Memory B cell (primary cell): ENCODE measurements around the gene ZFAND6.

Experiments used
- ATAC-seq: fragments of 150-1000 bp; cut with Tn5 transposase; 2 replicates; pipeline ENCODE4 v1.10.0; 2021; ENCODE audit warnings: low read depth, mild to moderate bottlenecking, moderate library complexity
- DNase-seq, 2 donors: peaks; one replicate each; pipeline ENCODE4 v3.0.0; 2022; ENCODE audit warnings: low spot score in 2 of 2
- H3K27ac Mint-ChIP-seq: one replicate; pipeline ENCODE4 v1.8.0; 2022; ENCODE audit warnings: mild to moderate bottlenecking, moderate library complexity, mixed read lengths
- H3K27me3 Mint-ChIP-seq: one replicate; pipeline ENCODE4 v1.8.0; 2022; ENCODE audit warnings: mixed read lengths
- H3K36me3 Mint-ChIP-seq: one replicate; pipeline ENCODE4 v1.8.0; 2022; ENCODE audit warnings: mild to moderate bottlenecking, mixed read lengths
- H3K4me1 Mint-ChIP-seq: one replicate; pipeline ENCODE4 v1.8.0; 2022; ENCODE audit warnings: mixed read lengths
- H3K4me3 Mint-ChIP-seq: one replicate; pipeline ENCODE4 v1.8.0; 2022; ENCODE audit warnings: mild to moderate bottlenecking, moderate library complexity, mixed read lengths
- H3K9me3 Mint-ChIP-seq: one replicate; pipeline ENCODE4 v1.8.0; 2022; ENCODE audit warnings: mixed read lengths

Gene ZFAND6

DNA sequence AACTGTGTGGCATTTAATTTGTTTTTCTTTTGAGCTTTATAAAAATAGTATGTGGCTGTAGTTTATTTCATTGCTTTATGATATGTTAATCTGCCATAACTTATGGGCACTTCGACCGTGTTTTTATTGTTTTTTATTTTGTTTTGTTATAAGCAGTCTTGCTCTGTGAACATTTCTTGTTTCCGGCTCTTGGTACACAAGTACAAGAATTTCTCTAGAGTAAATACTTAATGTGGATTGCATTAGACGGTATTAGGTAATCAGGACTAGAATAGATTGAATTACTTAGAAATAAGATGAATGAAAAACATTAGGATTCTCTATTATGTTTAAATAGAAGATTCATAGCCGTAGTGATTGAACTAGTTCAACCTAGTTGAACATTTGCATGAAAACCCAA is 2.1 kb downstream of the ZFAND6 start:
- H3K4me3 Mint-ChIP-seq: peak overlapping the region; percentile 84
- DNase-seq (no peak), ATAC-seq (no peak)
- no peaks in the 10 kb centered on the region for H3K36me3 Mint-ChIP-seq
- peak overlapping the region; percentile 86 for H3K27ac Mint-ChIP-seq
- no peaks in the 10 kb centered on the region for H3K27me3 Mint-ChIP-seq
- H3K9me3 Mint-ChIP-seq: no peaks in the 10 kb centered on the region
- peaks cover 28% of the 10 kb centered on the region for H3K4me1 Mint-ChIP-seq

DNA sequence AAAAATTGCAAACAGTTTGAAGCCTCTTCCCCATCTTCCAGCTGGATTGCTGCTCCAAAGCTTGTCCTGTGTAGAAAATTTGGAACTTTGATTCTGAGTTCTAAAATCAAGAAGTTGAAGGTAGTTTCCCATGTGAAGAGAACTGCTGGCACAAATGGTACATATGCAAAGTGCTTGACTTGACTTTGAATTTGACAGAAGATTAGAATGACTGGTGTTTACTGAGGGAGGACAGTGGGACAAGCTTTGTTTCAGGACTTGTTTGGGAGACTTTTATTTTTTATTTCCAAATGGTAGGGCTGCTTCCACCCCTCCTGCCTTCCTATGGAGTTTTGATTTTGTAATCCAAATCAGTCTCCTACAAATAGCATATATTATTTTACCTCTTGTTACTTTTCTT is 7.4 kb downstream of the ZFAND6 start:
- DNase-seq (no peak), ATAC-seq (peak; percentile 53)
- Mint-ChIP-seq H3K27ac (peak overlapping the region; percentile 71), H3K4me1 (peaks cover 40% of the 10 kb centered on the region), H3K36me3 (peaks cover 3% of the 10 kb centered on the region), H3K27me3 (no peaks in the 10 kb centered on the region), H3K9me3 (no peaks in the 10 kb centered on the region), H3K4me3 (peak overlapping the region; percentile 37)

DNA sequence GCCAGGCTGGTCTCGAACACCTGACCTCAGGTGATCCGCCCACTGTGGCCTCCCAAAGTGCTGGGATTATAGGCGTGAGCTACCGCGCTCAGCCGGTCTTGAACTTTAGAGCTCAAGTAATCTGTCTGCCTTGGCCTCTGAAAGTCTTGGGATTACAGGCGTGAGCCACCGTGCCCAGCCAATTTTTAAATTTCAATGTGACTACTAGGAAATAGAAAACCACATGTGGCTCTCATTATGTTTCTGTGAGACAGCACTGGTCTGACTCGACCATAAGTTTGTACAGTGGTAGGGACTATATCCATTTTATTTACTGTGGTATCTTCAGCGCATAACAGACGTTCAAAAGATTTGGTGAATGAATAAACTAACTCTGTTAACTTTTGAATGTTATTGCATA is 9.1 kb downstream of the ZFAND6 start:
- Mint-ChIP-seq H3K27ac (peak overlapping the region; percentile 62), H3K36me3 (peaks cover 3% of the 10 kb centered on the region), H3K4me1 (peaks cover 39% of the 10 kb centered on the region), H3K9me3 (no peaks in the 10 kb centered on the region), H3K27me3 (no peaks in the 10 kb centered on the region), H3K4me3 (peak overlapping the region; percentile 17)
- no peak for DNase-seq
- no peak for ATAC-seq

DNA sequence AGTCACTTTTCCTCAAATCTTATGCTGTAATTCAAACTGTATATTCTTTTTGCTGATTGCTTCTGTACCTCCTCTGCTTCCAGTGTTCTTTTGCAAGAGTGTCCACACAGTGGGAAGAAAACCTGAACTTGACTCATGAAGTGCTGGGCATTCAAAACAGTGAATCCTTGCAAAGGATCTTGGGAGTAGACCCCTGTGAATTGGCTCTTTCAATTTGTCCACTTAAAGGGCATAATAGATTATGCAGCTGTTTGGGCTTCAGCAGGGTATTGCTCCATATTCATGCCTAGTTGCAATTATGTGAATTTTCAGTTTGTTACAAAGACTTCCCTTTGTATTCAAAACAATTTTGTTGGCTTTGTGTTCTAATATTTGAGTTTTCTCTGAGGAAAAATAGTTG is 11.4 kb downstream of the ZFAND6 start:
- no peaks in the 10 kb centered on the region for H3K27me3 Mint-ChIP-seq
- peaks cover 7% of the 10 kb centered on the region for H3K36me3 Mint-ChIP-seq
- no peak for ATAC-seq
- DNase-seq: no peak
- H3K4me3 Mint-ChIP-seq: no peak overlapping the region
- peaks cover 36% of the 10 kb centered on the region for H3K4me1 Mint-ChIP-seq
- H3K27ac Mint-ChIP-seq: peak overlapping the region; percentile 39
- no peaks in the 10 kb centered on the region for H3K9me3 Mint-ChIP-seq

DNA sequence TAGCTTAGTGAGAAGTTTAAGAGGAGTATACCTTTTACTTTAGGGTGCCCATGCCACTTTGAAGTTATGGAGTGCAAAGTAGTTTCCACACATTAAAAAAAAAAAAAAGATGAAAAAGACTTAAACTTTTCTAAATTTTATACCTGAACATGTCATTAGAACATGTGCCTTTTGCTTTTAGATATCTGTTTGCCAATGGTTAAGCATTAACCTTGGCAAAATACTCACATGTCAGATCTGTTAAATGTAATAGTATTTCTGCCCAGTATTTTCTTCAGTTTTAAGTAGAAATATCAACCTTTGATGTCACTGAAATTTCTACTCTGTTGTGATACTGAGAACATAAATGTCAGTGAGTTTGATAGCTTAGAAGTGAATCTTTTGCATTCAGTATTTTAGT is 12.2 kb downstream of the ZFAND6 start:
- Mint-ChIP-seq H3K4me1 (peaks cover 44% of the 10 kb centered on the region), H3K27ac (no peak overlapping the region), H3K4me3 (no peak overlapping the region), H3K27me3 (no peaks in the 10 kb centered on the region), H3K9me3 (no peaks in the 10 kb centered on the region), H3K36me3 (peaks cover 10% of the 10 kb centered on the region)
- DNase-seq: no peak
- no peak for ATAC-seq

DNA sequence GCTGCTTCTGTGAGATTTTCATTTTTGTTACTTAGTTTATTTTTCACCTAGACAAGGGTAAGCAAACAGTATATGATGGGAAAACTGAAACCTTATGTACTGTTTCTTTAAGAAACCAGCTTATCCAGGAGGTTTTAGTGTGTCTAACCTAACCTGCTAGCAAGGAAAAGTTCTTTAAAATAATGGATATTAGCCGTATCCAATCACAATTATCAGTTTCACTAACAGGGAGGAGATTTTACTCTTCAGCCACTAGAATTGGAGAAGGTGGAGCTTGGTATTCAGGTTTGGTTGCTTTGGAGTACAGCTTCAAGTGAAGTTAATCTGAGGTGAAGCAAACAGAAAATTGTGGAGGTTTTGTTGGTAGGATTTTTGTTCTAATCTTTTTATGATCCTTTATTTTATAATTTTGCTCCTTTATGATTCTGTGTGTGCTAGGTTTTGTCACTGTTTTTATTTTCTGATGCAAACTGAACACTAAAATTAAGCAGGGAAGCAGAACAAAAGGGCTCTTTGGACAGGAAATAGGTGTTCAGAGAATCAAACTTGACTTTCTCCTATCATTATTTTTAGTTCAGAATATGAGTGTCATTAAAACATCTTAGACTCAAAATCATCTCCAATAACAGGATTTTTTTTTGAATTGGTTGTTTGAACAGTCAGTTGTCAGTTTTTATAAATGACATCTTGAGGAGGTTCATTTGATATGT is 13.0 kb downstream of the ZFAND6 start:
- H3K9me3 Mint-ChIP-seq: no peaks in the 10 kb centered on the region
- H3K27ac Mint-ChIP-seq: no peak overlapping the region
- peak; percentile 82 for ATAC-seq
- H3K36me3 Mint-ChIP-seq: peaks cover 10% of the 10 kb centered on the region
- peaks cover 38% of the 10 kb centered on the region for H3K4me1 Mint-ChIP-seq
- DNase-seq: no peak
- peak overlapping the region; percentile 56 for H3K4me3 Mint-ChIP-seq
- no peaks in the 10 kb centered on the region for H3K27me3 Mint-ChIP-seq

DNA sequence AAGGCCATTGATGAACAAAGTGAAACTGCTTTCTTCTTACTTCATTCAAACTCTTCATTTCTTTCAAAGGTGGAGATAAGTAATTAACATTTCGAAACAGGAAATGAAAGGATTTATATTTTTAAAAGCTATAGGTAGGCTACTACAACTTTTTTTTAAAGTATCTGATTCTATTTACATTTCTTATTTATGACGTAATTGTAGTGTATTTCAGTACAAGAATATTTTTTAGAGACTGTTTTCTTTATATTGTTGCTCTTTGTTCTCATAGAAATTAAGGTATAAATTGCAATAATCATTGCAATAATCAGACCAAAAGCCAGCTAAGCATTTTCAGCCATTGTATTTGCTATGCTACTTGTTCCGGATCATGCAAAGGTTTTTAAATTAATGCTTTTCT is 13.7 kb downstream of the ZFAND6 start:
- peaks cover 41% of the 10 kb centered on the region for H3K4me1 Mint-ChIP-seq

DNA sequence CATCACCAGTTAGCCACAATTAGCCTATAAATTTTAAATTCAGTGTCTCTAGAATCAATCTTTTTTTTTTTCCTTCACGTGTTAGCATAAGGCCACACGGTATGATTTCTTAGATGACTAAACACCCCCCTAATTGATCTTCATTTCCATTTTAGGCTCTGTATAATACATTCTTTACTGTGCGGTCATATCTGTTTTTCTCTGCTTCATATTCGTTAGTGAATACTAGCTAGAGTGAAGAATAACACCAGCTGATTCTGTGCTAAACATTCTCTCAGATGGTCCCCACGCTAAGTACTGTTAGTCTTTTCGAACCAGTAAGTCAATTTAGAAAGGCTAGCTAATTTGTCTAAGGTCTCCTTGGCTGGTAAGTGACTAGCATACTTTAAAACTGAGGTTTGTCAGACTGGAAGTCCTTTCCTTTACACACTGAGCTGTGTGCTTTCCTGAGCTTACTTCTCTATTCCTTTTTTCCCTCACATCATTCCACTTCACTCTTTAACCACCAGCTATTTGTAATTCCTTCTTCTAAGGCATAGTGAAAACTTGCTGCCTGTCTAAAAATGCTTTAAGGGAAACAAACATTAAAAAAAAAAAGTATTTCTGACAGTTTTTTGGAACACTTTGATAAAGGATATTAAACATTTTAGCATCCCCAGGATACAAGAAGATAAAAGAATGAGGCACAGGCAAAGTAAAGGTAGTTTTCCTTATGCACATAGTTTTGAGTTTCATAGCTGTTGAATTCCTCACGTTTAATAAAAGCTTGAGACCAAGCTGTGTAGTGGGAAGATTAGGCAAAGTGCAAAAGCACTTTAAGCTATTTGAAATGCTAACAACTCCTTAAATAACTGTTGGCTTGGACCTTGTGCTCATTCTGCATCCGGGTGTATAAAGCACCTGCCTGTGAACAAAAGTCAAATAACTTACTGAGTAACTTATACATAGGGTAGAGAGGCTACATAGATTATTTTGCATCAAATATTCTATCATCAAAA is 17.1 kb downstream of the ZFAND6 start:
- ATAC-seq (no peak), DNase-seq (no peak)
- peaks cover 34% of the 10 kb centered on the region for H3K4me1 Mint-ChIP-seq
- no peaks in the 10 kb centered on the region for H3K27me3 Mint-ChIP-seq
- H3K27ac Mint-ChIP-seq: peak overlapping the region; percentile 72
- no peak overlapping the region for H3K4me3 Mint-ChIP-seq
- peaks cover 20% of the 10 kb centered on the region for H3K36me3 Mint-ChIP-seq
- H3K9me3 Mint-ChIP-seq: no peaks in the 10 kb centered on the region

More for the DNA sequence above, 13.7 kb downstream of the ZFAND6 start:
- DNase-seq (no peak), ATAC-seq (no peak)
- Mint-ChIP-seq H3K27ac (no peak overlapping the region), H3K27me3 (no peaks in the 10 kb centered on the region), H3K9me3 (no peaks in the 10 kb centered on the region), H3K4me3 (no peak overlapping the region), H3K36me3 (peaks cover 13% of the 10 kb centered on the region)

DNA sequence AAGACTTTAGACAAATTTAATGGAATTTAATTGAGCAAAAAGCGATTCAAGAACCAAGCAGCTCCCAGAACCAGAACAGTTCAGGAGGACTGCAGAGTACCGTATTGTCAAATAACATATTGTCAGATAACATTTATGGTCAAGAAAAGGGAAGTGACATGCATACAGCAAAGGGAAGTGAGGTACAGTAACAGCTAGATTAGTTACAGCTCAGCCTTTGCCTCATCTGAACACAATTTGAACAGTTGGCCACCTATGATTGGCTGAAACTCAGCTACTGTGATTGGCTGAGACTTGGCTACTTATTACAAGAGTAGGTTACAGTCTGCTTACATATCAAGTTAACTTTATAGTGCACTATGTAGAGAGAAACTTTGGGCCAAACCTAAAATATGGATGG is 21.9 kb downstream of the ZFAND6 start:
- ATAC-seq (peak; percentile 98), DNase-seq (peak in 1 of 2 donors; percentile 31)
- H3K9me3 Mint-ChIP-seq: no peaks in the 10 kb centered on the region
- H3K4me1 Mint-ChIP-seq: peaks cover 34% of the 10 kb centered on the region
- H3K36me3 Mint-ChIP-seq: peaks cover 22% of the 10 kb centered on the region
- H3K27ac Mint-ChIP-seq: peak overlapping the region; percentile 87
- no peaks in the 10 kb centered on the region for H3K27me3 Mint-ChIP-seq
- H3K4me3 Mint-ChIP-seq: peak overlapping the region; percentile 17

DNA sequence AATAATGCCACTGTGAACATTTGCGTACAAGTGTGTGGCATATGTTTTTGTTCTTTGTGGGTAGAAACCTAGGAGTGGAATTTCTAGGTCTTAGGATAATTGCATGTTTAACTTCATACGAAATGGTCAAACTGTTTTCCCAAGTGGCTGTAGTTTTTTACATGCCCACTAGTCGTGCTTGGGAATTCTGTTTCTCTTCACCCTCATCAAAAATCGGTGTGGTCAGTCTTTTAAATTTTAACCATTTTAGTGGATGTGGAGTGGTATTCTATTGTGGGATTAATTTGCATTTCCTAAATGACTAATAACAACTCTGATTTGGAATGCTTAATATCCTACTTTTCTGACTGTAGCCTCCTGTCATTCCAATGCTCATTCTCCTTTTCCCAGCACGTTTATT is 27.6 kb downstream of the ZFAND6 start:
- Mint-ChIP-seq H3K9me3 (no peaks in the 10 kb centered on the region), H3K4me1 (peaks cover 40% of the 10 kb centered on the region)
- no peak for DNase-seq

DNA sequence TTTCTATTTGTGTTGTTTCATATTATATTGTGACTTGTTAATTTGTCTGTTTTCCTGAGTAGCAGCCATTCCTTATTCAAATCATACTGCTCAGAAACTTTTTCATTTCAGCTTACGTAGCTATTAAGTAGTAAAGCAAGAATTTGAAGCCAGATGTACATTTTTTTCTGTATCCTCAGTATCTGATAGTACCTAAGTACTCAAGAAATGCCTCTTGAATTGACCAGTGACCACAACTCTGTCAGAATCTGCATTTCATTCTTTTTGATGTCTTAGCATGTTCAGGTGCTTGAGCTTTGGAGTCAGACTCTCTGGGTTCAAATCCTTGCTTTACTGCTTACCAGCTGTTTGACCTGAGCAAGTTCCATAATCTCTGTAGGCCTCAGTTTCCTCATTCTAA is 30.6 kb downstream of the ZFAND6 start:
- H3K27ac Mint-ChIP-seq: no peak overlapping the region
- no peak for ATAC-seq
- no peak overlapping the region for H3K4me3 Mint-ChIP-seq
- no peak for DNase-seq
- H3K9me3 Mint-ChIP-seq: no peaks in the 10 kb centered on the region
- peaks cover 39% of the 10 kb centered on the region for H3K4me1 Mint-ChIP-seq
- H3K27me3 Mint-ChIP-seq: no peaks in the 10 kb centered on the region
- H3K36me3 Mint-ChIP-seq: peaks cover 15% of the 10 kb centered on the region

More for the DNA sequence above, 27.6 kb downstream of the ZFAND6 start:
- Mint-ChIP-seq H3K27me3 (no peaks in the 10 kb centered on the region), H3K4me3 (no peak overlapping the region), H3K36me3 (peaks cover 21% of the 10 kb centered on the region), H3K27ac (no peak overlapping the region)
- no peak for ATAC-seq

DNA sequence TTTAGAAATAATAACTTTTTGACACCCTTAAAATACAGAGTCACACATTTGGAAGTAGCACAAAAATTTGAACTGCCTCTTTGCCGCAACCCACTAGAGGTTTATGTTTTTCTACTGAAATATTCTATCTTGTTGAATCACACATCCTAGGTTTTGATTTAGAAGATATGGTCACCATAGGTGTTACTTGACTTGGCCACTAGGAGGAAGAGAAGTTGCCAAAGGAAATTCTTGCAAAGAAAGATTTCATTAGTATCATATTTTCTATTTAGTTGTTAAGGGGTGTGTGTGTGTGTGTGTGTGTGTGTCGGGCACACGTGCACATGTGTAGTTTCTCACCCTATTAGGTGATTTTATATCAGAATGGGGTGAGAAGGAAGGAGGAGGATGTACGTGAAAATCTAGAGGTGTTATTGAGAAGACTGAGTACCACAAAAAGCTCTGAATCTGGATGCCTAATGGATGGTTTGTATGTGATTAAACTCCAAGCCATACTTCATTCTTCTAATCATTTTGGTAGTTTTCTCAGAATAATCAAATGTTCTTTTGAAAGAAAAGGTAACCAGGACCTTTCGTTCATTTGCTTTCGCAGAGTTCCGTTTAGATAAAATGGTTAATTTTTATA is 31.5 kb downstream of the ZFAND6 start:
- no peak overlapping the region for H3K4me3 Mint-ChIP-seq
- peaks cover 17% of the 10 kb centered on the region for H3K36me3 Mint-ChIP-seq
- H3K9me3 Mint-ChIP-seq: no peaks in the 10 kb centered on the region
- ATAC-seq (no peak), DNase-seq (no peak)
- peaks cover 46% of the 10 kb centered on the region for H3K4me1 Mint-ChIP-seq
- peak overlapping the region; percentile 51 for H3K27ac Mint-ChIP-seq
- H3K27me3 Mint-ChIP-seq: no peaks in the 10 kb centered on the region

DNA sequence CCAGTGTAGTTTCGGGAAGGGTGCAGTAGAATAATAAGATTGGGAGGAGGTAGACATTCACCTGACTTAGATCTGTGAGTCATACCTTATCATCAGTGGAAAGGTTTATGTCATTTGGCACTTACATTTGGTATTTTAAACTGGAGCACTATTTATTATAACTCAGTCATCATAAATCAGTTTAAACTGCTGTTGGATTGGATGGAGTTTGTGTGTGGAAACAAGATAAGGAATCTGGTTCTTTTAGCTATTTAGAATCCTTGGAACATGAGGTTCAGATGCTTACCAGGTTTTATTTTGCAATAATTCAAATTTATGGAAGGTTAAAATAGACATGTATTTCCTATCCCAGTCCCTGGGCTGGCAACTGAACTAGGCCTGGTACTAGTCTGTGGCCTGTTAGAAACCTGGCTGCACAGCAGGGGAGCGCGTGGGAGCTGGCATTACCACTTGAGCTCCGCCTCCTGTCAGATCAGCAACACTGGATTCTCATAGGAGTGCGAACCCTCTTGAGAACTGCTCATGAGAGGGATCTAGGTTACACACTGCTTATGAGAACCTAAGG is 34.5 kb downstream of the ZFAND6 start:
- Mint-ChIP-seq H3K27ac (no peak overlapping the region), H3K36me3 (peaks cover 10% of the 10 kb centered on the region), H3K4me1 (peaks cover 33% of the 10 kb centered on the region), H3K27me3 (no peaks in the 10 kb centered on the region), H3K4me3 (no peak overlapping the region), H3K9me3 (no peaks in the 10 kb centered on the region)
- no peak for ATAC-seq
- DNase-seq: no peak

DNA sequence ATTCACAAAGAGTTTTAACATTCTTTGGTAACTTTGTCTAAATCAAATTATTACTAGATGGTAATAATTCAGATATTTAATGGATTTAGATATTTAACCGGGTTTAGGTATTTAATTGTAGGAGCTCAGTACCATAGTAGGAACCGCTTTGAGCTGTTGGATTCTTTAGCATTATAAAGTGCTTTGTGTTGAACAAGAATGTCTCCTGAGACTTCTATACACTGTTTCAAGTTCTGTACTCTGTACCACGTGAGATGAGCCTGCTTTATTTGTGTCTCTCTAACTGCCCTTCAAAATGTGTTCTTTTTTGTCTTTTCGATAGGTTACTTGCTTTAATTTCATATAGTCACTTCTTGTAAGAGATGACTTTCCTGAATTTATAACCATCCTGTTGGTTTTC is 36.0 kb downstream of the ZFAND6 start:
- Mint-ChIP-seq H3K9me3 (no peaks in the 10 kb centered on the region), H3K4me3 (no peak overlapping the region), H3K27me3 (no peaks in the 10 kb centered on the region), H3K36me3 (peaks cover 8% of the 10 kb centered on the region), H3K4me1 (peaks cover 29% of the 10 kb centered on the region), H3K27ac (no peak overlapping the region)
- DNase-seq: no peak
- ATAC-seq: no peak
